Gastroesophageal sphincter (tissue), 3 donors: Measurements from ENCODE around the gene TNFRSF13B.

Experiments used
- EP300 ChIP-seq: sonication (generic); formaldehyde crosslinking; IDR thresholded peaks from one replicate; pipeline ENCODE4 v1.6.1; 2017; ENCODE audit warnings: antibody characterized with exemption, mild to moderate bottlenecking
- POLR2A ChIP-seq, 2 donors: fragments of 450-650 bp; IDR thresholded peaks; one replicate each; pipeline ENCODE4 v1.6.1; 2017; ENCODE audit warnings: antibody characterized with exemption in 2 of 2, mild to moderate bottlenecking in 2 of 2, moderate library complexity in 1 of 2
- POLR2AphosphoS5 ChIP-seq: sonication (generic); formaldehyde crosslinking; IDR thresholded peaks from one replicate; pipeline ENCODE4 v1.6.1; 2017; ENCODE audit warnings: antibody characterized with exemption
- TF ChIP-seq, protein P1 (sequence below), 4 experiments: fragments of 200-600 bp in 2 of 4; fragments of 450-650 bp in 2 of 4; sonication (generic) in 1 of 4; IDR thresholded peaks; one replicate each; pipeline ENCODE4 v1.5.1; 2017 to 2019; ENCODE audit warnings: antibody characterized with exemption in 4 of 4, mild to moderate bottlenecking in 2 of 4, moderate library complexity in 2 of 4

- no peak for TF ChIP-seq POLR2A (IDR thresholded peaks at IDR 0.05)
- TF ChIP-seq, protein P1, sequence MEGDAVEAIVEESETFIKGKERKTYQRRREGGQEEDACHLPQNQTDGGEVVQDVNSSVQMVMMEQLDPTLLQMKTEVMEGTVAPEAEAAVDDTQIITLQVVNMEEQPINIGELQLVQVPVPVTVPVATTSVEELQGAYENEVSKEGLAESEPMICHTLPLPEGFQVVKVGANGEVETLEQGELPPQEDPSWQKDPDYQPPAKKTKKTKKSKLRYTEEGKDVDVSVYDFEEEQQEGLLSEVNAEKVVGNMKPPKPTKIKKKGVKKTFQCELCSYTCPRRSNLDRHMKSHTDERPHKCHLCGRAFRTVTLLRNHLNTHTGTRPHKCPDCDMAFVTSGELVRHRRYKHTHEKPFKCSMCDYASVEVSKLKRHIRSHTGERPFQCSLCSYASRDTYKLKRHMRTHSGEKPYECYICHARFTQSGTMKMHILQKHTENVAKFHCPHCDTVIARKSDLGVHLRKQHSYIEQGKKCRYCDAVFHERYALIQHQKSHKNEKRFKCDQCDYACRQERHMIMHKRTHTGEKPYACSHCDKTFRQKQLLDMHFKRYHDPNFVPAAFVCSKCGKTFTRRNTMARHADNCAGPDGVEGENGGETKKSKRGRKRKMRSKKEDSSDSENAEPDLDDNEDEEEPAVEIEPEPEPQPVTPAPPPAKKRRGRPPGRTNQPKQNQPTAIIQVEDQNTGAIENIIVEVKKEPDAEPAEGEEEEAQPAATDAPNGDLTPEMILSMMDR (IDR thresholded peaks at IDR 0.05): no peak
- no peak for TF ChIP-seq POLR2AphosphoS5
- no peak for TF ChIP-seq EP300
These were observed 52.0 kb downstream of the TNFRSF13B start for GRCh38 chr17:16919663-16920627.
